Measurements from ENCODE around the gene ZNF33B. TPM values are rescaled to one million over a fixed set of nuclear protein-coding genes. Genes with fewer than 3 reads are reported as not detected.

ZNF33B gene
- total RNA-seq, 1 donor from 2014 or later = 15.5 TPM

DNA sequence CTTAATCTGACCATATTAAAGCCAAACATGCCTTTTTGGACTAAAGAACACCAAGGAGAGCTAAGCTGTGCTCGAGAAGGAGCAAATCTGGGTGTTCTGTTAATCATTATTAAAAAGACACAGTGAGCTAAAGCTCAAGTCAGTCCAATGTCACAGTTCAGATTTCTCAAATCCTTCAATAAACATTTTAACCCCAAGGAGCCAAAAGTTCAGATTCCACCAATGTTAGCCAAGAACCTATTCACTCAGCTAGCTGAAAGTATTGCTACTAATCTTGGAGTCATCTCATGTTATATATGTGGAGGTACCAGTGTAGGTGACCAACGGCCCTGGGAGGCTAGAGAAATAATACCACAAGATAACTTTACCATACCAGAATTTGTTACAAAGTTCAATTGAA is 14.5 kb upstream of the ZNF33B start:
- DNase-seq (ENCODE audit: extremely low spot score in 2 of 2) = no peak
- H3K27ac ChIP-seq = no peak overlapping the region
- no peak overlapping the region for H3K4me3 ChIP-seq
- no peaks in the 10 kb centered on the region for H3K36me3 ChIP-seq
- no peaks in the 10 kb centered on the region for H3K9me3 ChIP-seq
- intact Hi-C loops (cut with DNase I) = no loop called here
- no peaks in the 10 kb centered on the region for H3K4me1 ChIP-seq
- no peaks in the 10 kb centered on the region for H3K27me3 ChIP-seq
- TF ChIP-seq POLR2A (IDR thresholded peaks at IDR 0.05) (no peak), POLR2AphosphoS5 (IDR thresholded peaks at IDR 0.05; ENCODE audit: insufficient read depth in 1 of 2, low read depth in 1 of 2) (no peak)
- TF ChIP-seq, protein P1, sequence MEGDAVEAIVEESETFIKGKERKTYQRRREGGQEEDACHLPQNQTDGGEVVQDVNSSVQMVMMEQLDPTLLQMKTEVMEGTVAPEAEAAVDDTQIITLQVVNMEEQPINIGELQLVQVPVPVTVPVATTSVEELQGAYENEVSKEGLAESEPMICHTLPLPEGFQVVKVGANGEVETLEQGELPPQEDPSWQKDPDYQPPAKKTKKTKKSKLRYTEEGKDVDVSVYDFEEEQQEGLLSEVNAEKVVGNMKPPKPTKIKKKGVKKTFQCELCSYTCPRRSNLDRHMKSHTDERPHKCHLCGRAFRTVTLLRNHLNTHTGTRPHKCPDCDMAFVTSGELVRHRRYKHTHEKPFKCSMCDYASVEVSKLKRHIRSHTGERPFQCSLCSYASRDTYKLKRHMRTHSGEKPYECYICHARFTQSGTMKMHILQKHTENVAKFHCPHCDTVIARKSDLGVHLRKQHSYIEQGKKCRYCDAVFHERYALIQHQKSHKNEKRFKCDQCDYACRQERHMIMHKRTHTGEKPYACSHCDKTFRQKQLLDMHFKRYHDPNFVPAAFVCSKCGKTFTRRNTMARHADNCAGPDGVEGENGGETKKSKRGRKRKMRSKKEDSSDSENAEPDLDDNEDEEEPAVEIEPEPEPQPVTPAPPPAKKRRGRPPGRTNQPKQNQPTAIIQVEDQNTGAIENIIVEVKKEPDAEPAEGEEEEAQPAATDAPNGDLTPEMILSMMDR (IDR thresholded peaks at IDR 0.05) = no peak

DNA sequence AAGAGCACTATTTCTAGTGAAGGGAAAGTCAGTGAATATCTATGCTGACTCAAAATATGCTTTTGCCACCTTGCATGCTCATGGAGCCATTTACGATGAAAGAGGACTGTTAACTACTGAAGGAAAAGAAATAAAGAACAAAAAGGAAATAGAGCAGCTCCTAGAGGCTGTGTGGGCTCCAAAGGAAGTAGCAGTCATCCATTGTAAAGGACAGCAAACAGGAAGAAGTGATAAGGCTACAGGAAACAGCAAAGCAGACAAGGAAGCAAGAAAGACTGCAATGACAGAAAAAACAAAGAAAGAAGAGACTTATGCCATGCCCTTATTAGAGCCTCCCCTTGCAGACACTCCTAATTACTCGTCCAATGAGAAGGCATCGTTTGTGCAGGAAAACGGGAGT is 12.0 kb upstream of the ZNF33B start:
- TF ChIP-seq POLR2A (IDR thresholded peaks at IDR 0.05) (no peak), POLR2AphosphoS5 (IDR thresholded peaks at IDR 0.05; ENCODE audit: insufficient read depth in 1 of 2, low read depth in 1 of 2) (no peak)
- TF ChIP-seq, protein P1 (IDR thresholded peaks at IDR 0.05) = no peak
- Histone ChIP-seq H3K9me3 (no peaks in the 10 kb centered on the region), H3K36me3 (no peaks in the 10 kb centered on the region), H3K4me1 (no peaks in the 10 kb centered on the region), H3K4me3 (no peak overlapping the region), H3K27me3 (no peaks in the 10 kb centered on the region), H3K27ac (no peak overlapping the region)
- intact Hi-C loops (cut with DNase I) = no loop called here
- no peak for DNase-seq (ENCODE audit: extremely low spot score in 2 of 2)

DNA sequence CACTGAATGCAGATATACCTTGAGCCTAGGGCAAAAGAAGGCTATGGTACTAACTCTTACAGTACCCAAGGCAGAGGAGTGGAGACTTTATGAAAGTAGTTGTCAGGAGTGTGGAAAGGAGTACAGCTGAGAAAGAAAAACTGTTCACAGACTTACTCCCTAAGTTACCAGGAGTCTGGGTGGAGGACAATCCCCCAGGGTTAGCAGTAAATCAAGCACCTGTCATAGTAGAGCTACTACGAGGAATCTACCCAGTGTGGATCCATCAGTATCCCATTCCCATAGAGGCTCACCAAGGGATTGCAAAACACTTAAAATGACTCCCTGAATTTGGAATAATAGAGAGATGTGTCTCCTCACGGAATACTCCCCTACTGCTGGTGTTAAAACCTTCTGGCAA is 10.1 kb upstream of the ZNF33B start:
- H3K4me3 ChIP-seq = no peak overlapping the region
- no peak for TF ChIP-seq POLR2AphosphoS5 (IDR thresholded peaks at IDR 0.05; ENCODE audit: insufficient read depth in 1 of 2, low read depth in 1 of 2)
- TF ChIP-seq POLR2A (IDR thresholded peaks at IDR 0.05) = no peak
- no peaks in the 10 kb centered on the region for H3K4me1 ChIP-seq
- H3K9me3 ChIP-seq = no peaks in the 10 kb centered on the region
- no peak for DNase-seq (ENCODE audit: extremely low spot score in 2 of 2)
- H3K36me3 ChIP-seq = no peaks in the 10 kb centered on the region
- H3K27ac ChIP-seq = no peak overlapping the region
- intact Hi-C loops (cut with DNase I) = no loop called here
- H3K27me3 ChIP-seq = no peaks in the 10 kb centered on the region

DNA sequence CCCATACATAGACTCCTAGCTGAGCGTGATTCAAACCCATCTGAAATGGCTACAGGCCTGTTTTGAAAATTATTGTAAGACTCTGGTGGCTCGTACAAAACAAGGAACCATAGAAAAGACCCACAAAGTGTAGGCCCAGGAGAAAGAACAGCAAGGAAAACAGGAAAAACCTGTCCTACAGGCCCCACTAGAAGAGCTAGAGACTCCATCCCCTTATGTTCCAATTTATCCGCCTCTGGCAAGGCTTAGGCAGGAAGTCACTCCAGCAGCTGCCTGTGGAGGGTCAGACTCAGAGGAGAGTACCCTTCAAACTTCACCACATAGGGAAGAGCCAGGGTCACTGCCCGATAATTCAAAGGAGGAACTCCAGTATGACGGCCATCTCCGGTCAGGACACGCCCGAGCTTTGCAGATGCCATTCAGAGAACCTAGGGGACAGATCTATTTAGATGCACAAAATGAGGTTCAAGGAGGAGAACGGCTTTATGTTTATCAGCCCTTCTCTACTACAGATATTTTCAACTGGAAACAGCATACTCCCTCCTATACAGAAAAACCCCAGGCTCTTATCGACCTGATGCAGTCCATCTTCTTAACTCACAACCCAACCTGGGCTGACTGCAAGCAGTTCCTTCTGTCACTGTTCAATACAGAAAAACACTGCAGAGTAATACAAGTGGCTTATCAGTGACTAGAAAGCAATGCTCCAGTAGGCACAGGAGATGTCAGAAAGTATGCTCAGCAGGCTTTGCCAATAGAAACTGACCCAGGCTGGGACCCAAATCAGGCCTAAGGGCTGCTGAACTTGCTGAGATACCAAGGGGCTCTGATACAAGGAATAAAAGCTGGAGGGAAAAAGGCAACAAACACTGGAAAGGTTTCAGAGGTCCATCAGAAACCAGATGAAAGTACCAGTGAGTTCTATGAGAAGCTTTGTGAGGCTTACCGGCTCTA is 8.6 kb upstream of the ZNF33B start:
- intact Hi-C loops (cut with DNase I) = no loop called here
- no peaks in the 10 kb centered on the region for H3K36me3 ChIP-seq
- H3K27ac ChIP-seq = no peak overlapping the region
- TF ChIP-seq POLR2A (IDR thresholded peaks at IDR 0.05) = no peak
- TF ChIP-seq, protein P1 (IDR thresholded peaks at IDR 0.05) = no peak
- TF ChIP-seq POLR2AphosphoS5 (IDR thresholded peaks at IDR 0.05; ENCODE audit: insufficient read depth in 1 of 2, low read depth in 1 of 2) = no peak
- no peak for DNase-seq (ENCODE audit: extremely low spot score in 2 of 2)
- no peaks in the 10 kb centered on the region for H3K4me1 ChIP-seq
- H3K27me3 ChIP-seq = no peaks in the 10 kb centered on the region
- no peaks in the 10 kb centered on the region for H3K9me3 ChIP-seq
- H3K4me3 ChIP-seq = no peak overlapping the region

DNA sequence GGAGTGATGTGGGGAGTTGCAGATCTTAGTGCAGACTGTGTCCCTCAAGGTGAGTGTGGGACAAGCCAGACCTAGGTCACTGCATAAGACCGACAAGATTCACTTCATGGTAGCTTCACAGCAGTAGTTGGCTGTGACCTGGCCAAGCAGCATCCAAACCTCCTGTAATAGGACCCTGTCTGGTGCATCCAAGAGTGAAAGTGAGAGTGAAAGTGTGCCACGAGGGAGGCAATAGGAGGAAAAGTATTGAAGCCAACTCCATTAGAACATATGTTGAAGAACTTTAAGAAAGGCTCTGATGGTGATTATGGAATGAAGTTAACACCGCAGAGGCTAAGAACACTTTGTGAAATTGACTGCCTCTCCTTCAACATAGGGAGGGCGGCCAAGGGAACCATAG is 7.8 kb upstream of the ZNF33B start:
- DNase-seq (ENCODE audit: extremely low spot score in 2 of 2) = no peak
- Histone ChIP-seq H3K36me3 (no peaks in the 10 kb centered on the region), H3K27ac (no peak overlapping the region), H3K9me3 (no peaks in the 10 kb centered on the region), H3K4me1 (no peaks in the 10 kb centered on the region), H3K4me3 (no peak overlapping the region), H3K27me3 (no peaks in the 10 kb centered on the region)
- intact Hi-C loops (cut with DNase I) = no loop called here
- no peak for TF ChIP-seq POLR2A (IDR thresholded peaks at IDR 0.05)
- TF ChIP-seq, protein P1 (IDR thresholded peaks at IDR 0.05) = no peak
- no peak for TF ChIP-seq POLR2AphosphoS5 (IDR thresholded peaks at IDR 0.05; ENCODE audit: insufficient read depth in 1 of 2, low read depth in 1 of 2)
